Heart left ventricle (tissue), 13 donors: ENCODE results near the gene ACOD1.

Source experiments
- CTCF ChIP-seq, 12 donors: fragments of 200-600 bp; sonication (generic) in 4 of 12; IDR thresholded peaks; one replicate each; pipeline versions ENCODE4 v1.5.0 to v1.8.0; 2018 to 2022; ENCODE audit warnings: antibody characterized with exemption in 12 of 12, mild to moderate bottlenecking in 5 of 12
- POLR2A ChIP-seq, 2 donors: fragments of 450-650 bp; IDR thresholded peaks; one replicate each; pipeline ENCODE4 v1.6.1; 2017; ENCODE audit warnings: antibody characterized with exemption in 2 of 2, mild to moderate bottlenecking in 2 of 2, moderate library complexity in 2 of 2
- donor health status: ischemic (EF 13 %, LVEDD 7.1; RV severe dilation, severe dysfunction).
- donor health status: DM: no; HTN: yes; CAD: no.
- donor health status: DM: no; HTN: no; CAD: no.
- donor health status: ischemic (EF 25% LVEDD 6.9; RV normal size, moderate dysfunction).
- donor health status: ischemic (EF 25% LVEDD 5.7; RV mildly dilated, moderate dysfunction).
- donor health status: ischemic (EF 35%, LVEDD 5.7; RV mildly dilated, moderate dysfunction).
- donor health status: nonischemic (EF 11% LVEDD 7.7; RV severe dilation, severe dysfunction).
- donor health status: DM: yes; HTN: yes; CAD: no.
- donor health status: PGD.
- donor health status: ischemic (EF 29% LVEDD 5.4; RV normal size, mild dysfunction).
- donor health status: nonischemic (EF 23%, LVEDD 6.1; RV moderate dilation, normal function).

- TF ChIP-seq CTCF (IDR thresholded peaks at IDR 0.05) (no peak), POLR2A (IDR thresholded peaks at IDR 0.05) (no peak)
Measured at GRCh38 chr13:76932076-76932475, 16.2 kb upstream of the ACOD1 start.
